ENCODE measurements around the gene PPARG.

GRCh38 chr3:12345141-12345561, 56.3 kb downstream of the PPARG start:
- TF ChIP-seq CTCF (IDR thresholded peaks at IDR 0.05) (no peak), POLR2AphosphoS5 (IDR thresholded peaks at IDR 0.05) (no peak)

Measured in upper lobe of left lung (tissue), 4 donors.